Measurements from ENCODE around the gene NDUFB1.

- no peak for TF ChIP-seq POLR2A (IDR thresholded peaks at IDR 0.05; ENCODE audit: low read length)
- TF ChIP-seq GATA1 (IDR thresholded peaks at IDR 0.05; ENCODE audit: low read depth, low read length), result no peak
These were observed 22.5 kb upstream of the NDUFB1 start for GRCh38 chr14:92143962-92144361.
